ENCODE measurements around the gene GAS1. TPM values are rescaled to one million over a fixed set of nuclear protein-coding genes. Genes with fewer than 3 reads are reported as not detected.

The GAS1 gene
- total RNA-seq, 1 experiment from 2014 or later = 0.13 TPM

DNA sequence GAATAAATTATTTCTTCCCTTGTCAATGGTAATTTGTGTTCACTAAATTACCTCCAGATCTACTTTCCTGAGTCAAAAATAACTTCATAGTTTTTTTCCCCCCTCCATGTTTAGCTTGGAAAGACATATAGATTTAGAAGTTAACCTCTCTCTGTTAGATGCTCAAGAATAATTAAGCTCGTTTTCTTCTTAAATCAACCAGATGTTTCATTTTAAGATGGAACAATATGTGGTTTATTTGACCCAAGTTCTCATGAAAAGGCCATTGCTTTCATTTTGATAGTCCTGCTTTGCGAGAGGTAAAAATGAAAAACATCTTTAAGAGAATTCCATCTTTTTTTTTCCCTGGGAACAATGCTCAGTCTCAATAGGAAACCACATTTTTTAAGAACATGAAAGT, 27.7 kb upstream of the GAS1 start:
- intact Hi-C loops (cut with micrococcal nuclease; ENCODE audit: unreplicated experiment) = no loop called here
- Histone ChIP-seq H3K4me3 (ENCODE audit: low read depth in 2 of 2, low read length in 2 of 2) (no peak overlapping the region), H3K36me3 (ENCODE audit: control insufficient read depth, insufficient read depth, low read length) (no peaks in the 10 kb centered on the region), H3K4me1 (ENCODE audit: control insufficient read depth, insufficient read depth, low read length) (no peaks in the 10 kb centered on the region), H3K9me3 (ENCODE audit: control insufficient read depth, insufficient read depth, low read depth, low read length) (no peaks in the 10 kb centered on the region), H3K27me3 (ENCODE audit: control insufficient read depth, insufficient read depth, low read length) (no peaks in the 10 kb centered on the region), H3K27ac (ENCODE audit: low read length) (no peak overlapping the region)
- no peak for ATAC-seq
- BruUV-seq (replicated peaks) = no TSS peak
- ChIA-PET POLR2A (no interaction called here), CTCF (no interaction called here)
- DNase-seq (ENCODE audit: low read depth, low spot score) = no peak
- in situ Hi-C loops (cut with HindIII; ENCODE audit: low pct_unique_long_range_greater_than_20kb, low sequenced_read_pairs) = no loop called here
- TF ChIP-seq, protein P1, sequence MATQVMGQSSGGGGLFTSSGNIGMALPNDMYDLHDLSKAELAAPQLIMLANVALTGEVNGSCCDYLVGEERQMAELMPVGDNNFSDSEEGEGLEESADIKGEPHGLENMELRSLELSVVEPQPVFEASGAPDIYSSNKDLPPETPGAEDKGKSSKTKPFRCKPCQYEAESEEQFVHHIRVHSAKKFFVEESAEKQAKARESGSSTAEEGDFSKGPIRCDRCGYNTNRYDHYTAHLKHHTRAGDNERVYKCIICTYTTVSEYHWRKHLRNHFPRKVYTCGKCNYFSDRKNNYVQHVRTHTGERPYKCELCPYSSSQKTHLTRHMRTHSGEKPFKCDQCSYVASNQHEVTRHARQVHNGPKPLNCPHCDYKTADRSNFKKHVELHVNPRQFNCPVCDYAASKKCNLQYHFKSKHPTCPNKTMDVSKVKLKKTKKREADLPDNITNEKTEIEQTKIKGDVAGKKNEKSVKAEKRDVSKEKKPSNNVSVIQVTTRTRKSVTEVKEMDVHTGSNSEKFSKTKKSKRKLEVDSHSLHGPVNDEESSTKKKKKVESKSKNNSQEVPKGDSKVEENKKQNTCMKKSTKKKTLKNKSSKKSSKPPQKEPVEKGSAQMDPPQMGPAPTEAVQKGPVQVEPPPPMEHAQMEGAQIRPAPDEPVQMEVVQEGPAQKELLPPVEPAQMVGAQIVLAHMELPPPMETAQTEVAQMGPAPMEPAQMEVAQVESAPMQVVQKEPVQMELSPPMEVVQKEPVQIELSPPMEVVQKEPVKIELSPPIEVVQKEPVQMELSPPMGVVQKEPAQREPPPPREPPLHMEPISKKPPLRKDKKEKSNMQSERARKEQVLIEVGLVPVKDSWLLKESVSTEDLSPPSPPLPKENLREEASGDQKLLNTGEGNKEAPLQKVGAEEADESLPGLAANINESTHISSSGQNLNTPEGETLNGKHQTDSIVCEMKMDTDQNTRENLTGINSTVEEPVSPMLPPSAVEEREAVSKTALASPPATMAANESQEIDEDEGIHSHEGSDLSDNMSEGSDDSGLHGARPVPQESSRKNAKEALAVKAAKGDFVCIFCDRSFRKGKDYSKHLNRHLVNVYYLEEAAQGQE (IDR thresholded peaks at IDR 0.05; ENCODE audit: insufficient read depth in 1 of 2, low read depth in 2 of 2, low read length in 1 of 2) = no peak
- TF ChIP-seq SIN3A (IDR thresholded peaks at IDR 0.05; ENCODE audit: borderline replicate concordance, insufficient read depth, low read depth, low read length) (no peak), POLR2AphosphoS5 (IDR thresholded peaks at IDR 0.05; ENCODE audit: low read depth, low read length) (no peak), TCF7L2 (IDR thresholded peaks at IDR 0.05; ENCODE audit: low read depth, low read length) (no peak)
- TF ChIP-seq, protein P2, sequence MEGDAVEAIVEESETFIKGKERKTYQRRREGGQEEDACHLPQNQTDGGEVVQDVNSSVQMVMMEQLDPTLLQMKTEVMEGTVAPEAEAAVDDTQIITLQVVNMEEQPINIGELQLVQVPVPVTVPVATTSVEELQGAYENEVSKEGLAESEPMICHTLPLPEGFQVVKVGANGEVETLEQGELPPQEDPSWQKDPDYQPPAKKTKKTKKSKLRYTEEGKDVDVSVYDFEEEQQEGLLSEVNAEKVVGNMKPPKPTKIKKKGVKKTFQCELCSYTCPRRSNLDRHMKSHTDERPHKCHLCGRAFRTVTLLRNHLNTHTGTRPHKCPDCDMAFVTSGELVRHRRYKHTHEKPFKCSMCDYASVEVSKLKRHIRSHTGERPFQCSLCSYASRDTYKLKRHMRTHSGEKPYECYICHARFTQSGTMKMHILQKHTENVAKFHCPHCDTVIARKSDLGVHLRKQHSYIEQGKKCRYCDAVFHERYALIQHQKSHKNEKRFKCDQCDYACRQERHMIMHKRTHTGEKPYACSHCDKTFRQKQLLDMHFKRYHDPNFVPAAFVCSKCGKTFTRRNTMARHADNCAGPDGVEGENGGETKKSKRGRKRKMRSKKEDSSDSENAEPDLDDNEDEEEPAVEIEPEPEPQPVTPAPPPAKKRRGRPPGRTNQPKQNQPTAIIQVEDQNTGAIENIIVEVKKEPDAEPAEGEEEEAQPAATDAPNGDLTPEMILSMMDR (IDR thresholded peaks at IDR 0.05) = no peak

DNA sequence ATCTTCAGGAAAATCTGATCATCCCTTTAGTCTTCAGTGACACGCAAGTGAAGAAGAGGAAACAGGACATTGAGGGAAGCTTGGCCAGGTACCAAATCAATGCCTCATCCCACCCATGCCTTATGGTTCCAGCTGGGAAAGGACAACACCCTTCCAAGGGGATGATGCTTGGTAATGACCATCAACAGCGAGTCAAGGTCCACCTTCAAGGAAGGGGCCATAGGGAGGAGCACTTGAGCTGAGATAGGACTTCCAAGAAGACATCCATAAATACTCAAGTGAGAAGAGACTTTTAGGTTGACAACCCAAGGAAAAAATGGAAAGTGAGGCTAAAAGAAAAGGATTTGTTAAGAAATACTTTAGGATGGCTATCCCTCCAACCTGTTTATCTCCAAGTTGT, 27.1 kb upstream of the GAS1 start:
- H3K4me3 ChIP-seq (ENCODE audit: low read depth in 2 of 2, low read length in 2 of 2) = no peak overlapping the region
- no peak overlapping the region for H3K27ac ChIP-seq (ENCODE audit: low read length)
- TF ChIP-seq, protein P2 (IDR thresholded peaks at IDR 0.05) = no peak
- TF ChIP-seq TCF7L2 (IDR thresholded peaks at IDR 0.05; ENCODE audit: low read depth, low read length) = no peak
- TF ChIP-seq, protein P1 (IDR thresholded peaks at IDR 0.05; ENCODE audit: insufficient read depth in 1 of 2, low read depth in 2 of 2, low read length in 1 of 2) = no peak
- TF ChIP-seq SIN3A (IDR thresholded peaks at IDR 0.05; ENCODE audit: borderline replicate concordance, insufficient read depth, low read depth, low read length) = no peak
- no peak for TF ChIP-seq POLR2AphosphoS5 (IDR thresholded peaks at IDR 0.05; ENCODE audit: low read depth, low read length)
- intact Hi-C loops (cut with micrococcal nuclease; ENCODE audit: unreplicated experiment) (no loop called here), in situ Hi-C loops (cut with HindIII; ENCODE audit: low pct_unique_long_range_greater_than_20kb, low sequenced_read_pairs) (no loop called here)
- ChIA-PET CTCF (no interaction called here), POLR2A (no interaction called here)
- H3K27me3 ChIP-seq (ENCODE audit: control insufficient read depth, insufficient read depth, low read length) = no peaks in the 10 kb centered on the region
- no peaks in the 10 kb centered on the region for H3K4me1 ChIP-seq (ENCODE audit: control insufficient read depth, insufficient read depth, low read length)
- no peaks in the 10 kb centered on the region for H3K36me3 ChIP-seq (ENCODE audit: control insufficient read depth, insufficient read depth, low read length)
- DNase-seq (ENCODE audit: low read depth, low spot score) = no peak
- no peak for ATAC-seq
- BruUV-seq (replicated peaks) = no TSS peak
- H3K9me3 ChIP-seq (ENCODE audit: control insufficient read depth, insufficient read depth, low read depth, low read length) = no peaks in the 10 kb centered on the region
